GM23338 (cell line): ENCODE measurements around the gene DNAH8. TPM values are rescaled to one million over a fixed set of nuclear protein-coding genes. Genes with fewer than 3 reads are reported as not detected.
A peak's percentile ranks its signal among the peaks of the same experiment; 100 is the strongest.

Experiments used
- ATAC-seq: fragments of 200-7000 bp; cut with Tn5 transposase; 3 replicates; pipeline ENCODE4 v1.9.1; 2020
- DNase-seq: peaks from one replicate; pipeline ENCODE4 v3.0.0-alpha.2; 2015; ENCODE audit warnings: low spot score
- H2AFZ ChIP-seq: fragments of 200-600 bp; sonication (generic); 2 replicates; pipeline ENCODE4 v1.8.0; 2016; ENCODE audit warnings: antibody characterized with exemption, mild to moderate bottlenecking, moderate library complexity
- H3F3A ChIP-seq: fragments of 200-600 bp; sonication (generic); replicated peaks from 2 replicates; pipeline ENCODE4 v1.8.0; 2017; ENCODE audit warnings: antibody characterized with exemption, mixed run types, low read depth
- H3K27ac ChIP-seq: fragments of 200-600 bp; sonication (generic); 2 replicates; pipeline ENCODE4 v1.6.1; 2016; ENCODE audit warnings: low read depth
- H3K27me3 ChIP-seq: fragments of 200-600 bp; sonication (generic); 2 replicates; pipeline ENCODE4 v1.8.0; 2016; ENCODE audit warnings: mild to moderate bottlenecking, mixed run types, moderate library complexity; ENCODE audit not compliant: insufficient read depth
- H3K36me3 ChIP-seq: fragments of 200-600 bp; sonication (generic); 2 replicates; pipeline ENCODE4 v1.8.0; 2016; ENCODE audit warnings: mild to moderate bottlenecking; ENCODE audit not compliant: insufficient read depth
- H3K4me1 ChIP-seq: fragments of 200-600 bp; sonication (generic); 2 replicates; pipeline ENCODE4 v1.8.0; 2016; ENCODE audit warnings: mild to moderate bottlenecking, moderate library complexity; ENCODE audit not compliant: insufficient read depth
- H3K4me2 ChIP-seq: fragments of 200-600 bp; sonication (generic); 2 replicates; pipeline ENCODE4 v1.7.1; 2017; ENCODE audit warnings: mixed run types
- H3K4me3 ChIP-seq: fragments of 200-600 bp; sonication (generic); 2 replicates; pipeline ENCODE4 v1.6.1; 2016; ENCODE audit warnings: mixed run types
- H3K79me2 ChIP-seq: fragments of 200-600 bp; sonication (generic); replicated peaks from 2 replicates; pipeline ENCODE4 v1.8.0; 2017; ENCODE audit warnings: mild to moderate bottlenecking; ENCODE audit not compliant: insufficient read depth
- H3K9me2 ChIP-seq: fragments of 200-600 bp; sonication (generic); 2 replicates; pipeline ENCODE4 v1.8.0; 2017; ENCODE audit not compliant: insufficient read depth
- H4K20me1 ChIP-seq: fragments of 200-600 bp; sonication (generic); replicated peaks from 2 replicates; pipeline ENCODE4 v1.8.0; 2017; ENCODE audit warnings: mild to moderate bottlenecking; ENCODE audit not compliant: insufficient read depth
- H3K27ac Mint-ChIP-seq: 2 replicates; pipeline ENCODE4 v1.8.0; 2020; ENCODE audit warnings: inconsistent platforms, mild to moderate bottlenecking, moderate library complexity, mixed read lengths
- H3K27me3 Mint-ChIP-seq: 3 replicates; pipeline ENCODE4 v1.8.0; 2022; ENCODE audit warnings: low read depth, mild to moderate bottlenecking, moderate library complexity, mixed read lengths, inconsistent platforms; ENCODE audit not compliant: insufficient read depth, poor library complexity
- H3K36me3 Mint-ChIP-seq: 3 replicates; pipeline ENCODE4 v1.8.0; 2021; ENCODE audit warnings: low read depth, mild to moderate bottlenecking, inconsistent platforms, moderate library complexity, mixed read lengths
- H3K4me1 Mint-ChIP-seq: 3 replicates; pipeline ENCODE4 v1.8.0; 2020; ENCODE audit warnings: mild to moderate bottlenecking, inconsistent platforms, mixed read lengths
- H3K4me3 Mint-ChIP-seq: 3 replicates; pipeline ENCODE4 v1.8.0; 2021; ENCODE audit warnings: moderate library complexity, mild to moderate bottlenecking, inconsistent platforms, mixed read lengths
- H3K9me3 Mint-ChIP-seq: 3 replicates; pipeline ENCODE4 v1.8.0; 2020; ENCODE audit warnings: moderate library complexity, mild to moderate bottlenecking, inconsistent platforms, mixed read lengths
- CREB1 ChIP-seq: fragments of 250-450 bp; sonication (Bioruptor Pico); IDR thresholded peaks from 2 replicates; pipeline ENCODE4 v1.5.0; 2020; ENCODE audit warnings: low read depth, mild to moderate bottlenecking, moderate library complexity
- CTCF ChIP-seq, 2 experiments: fragments of 200-600 bp in 1 of 2; sonication (generic) in 1 of 2; conservative IDR thresholded peaks; 2 replicates each; pipeline versions ENCODE4 v1.5.1 to v1.6.1; 2016 to 2017; ENCODE audit warnings: antibody characterized with exemption in 2 of 2, low read depth in 2 of 2, mild to moderate bottlenecking in 2 of 2, moderate library complexity in 1 of 2
- ETS1 ChIP-seq: IDR thresholded peaks from 2 replicates; pipeline ENCODE4 v1.6.1; 2016; ENCODE audit warnings: antibody characterized with exemption
- EZH2 ChIP-seq: fragments of 200-600 bp; sonication (generic); IDR thresholded peaks from one replicate; pipeline ENCODE4 v1.8.0; 2017; ENCODE audit warnings: antibody characterized with exemption, mild to moderate bottlenecking, low read depth; ENCODE audit not compliant: unreplicated experiment
- EZH2phosphoT487 ChIP-seq: fragments of 200-600 bp; sonication (generic); IDR thresholded peaks from one replicate; pipeline ENCODE4 v1.8.1; 2018; ENCODE audit warnings: antibody characterized with exemption; ENCODE audit not compliant: unreplicated experiment
- ZNF462 ChIP-seq: fragments of 250-450 bp; sonication (Bioruptor Pico); IDR thresholded peaks from 2 replicates; pipeline ENCODE4 v1.5.0; 2020; ENCODE audit warnings: mild to moderate bottlenecking, moderate library complexity
- polyA plus RNA-seq: library from polyadenylated mRNA; unstranded; fragments of >200 nt; fragmentation: Nextera tagmentation; extraction: Ambion mirVana; gene quantifications from 2 replicates; pipeline ENCODE4 v1.2.1, GENCODE V29; 2016
- total RNA-seq: library from RNA; depleted of rRNA; stranded (reverse); fragments of >200 nt; shearing (Covaris generic); gene quantifications from 2 replicates; pipeline ENCODE4 v1.2.3, GENCODE V29; 2014

DNAH8 gene
- total and polyA plus RNA-seq, 2 experiments from 2014 or later: 0.02 TPM; not detected in 1

- DNase-seq (no peak), ATAC-seq (no peak)
- Mint-ChIP-seq H3K27ac (no peak overlapping the region), H3K9me3 (no peaks in the 10 kb centered on the region), H3K36me3 (no peaks in the 10 kb centered on the region), H3K27me3 (peaks cover 1% of the 10 kb centered on the region), H3K4me3 (no peak overlapping the region), H3K4me1 (peaks cover 4% of the 10 kb centered on the region; the same call in 2 of the 3 replicates)
- Histone ChIP-seq H3K79me2 (no peaks in the 10 kb centered on the region), H3K9me2 (peaks cover 11% of the 10 kb centered on the region), H3K36me3 (no peaks in the 10 kb centered on the region), H3K4me3 (no peak overlapping the region), H3K4me1 (no peaks in the 10 kb centered on the region; the same call in 1 of the 2 replicates), H3K27ac (no peak overlapping the region), H4K20me1 (no peaks in the 10 kb centered on the region), H3K27me3 (no peaks in the 10 kb centered on the region), H3F3A (no peaks in the 10 kb centered on the region), H3K4me2 (peak overlapping the region; percentile 24; the same call in 1 of the 2 replicates), H2AFZ (peak overlapping the region; percentile 83; the same call in 1 of the 2 replicates)
- no peak for TF ChIP-seq CTCF (conservative IDR thresholded peaks at IDR 0.05; ENCODE audit: low read depth in 2 of 2)
- TF ChIP-seq ZNF462 (CRISPR knock-in tag): no peak
- no peak for TF ChIP-seq ETS1
- no peak for TF ChIP-seq EZH2phosphoT487
- TF ChIP-seq EZH2: no peak
- TF ChIP-seq CREB1 (CRISPR knock-in tag): no peak
These were observed 82.3 kb downstream of the DNAH8 start for GRCh38 chr6:38797391-38797790.
